Stimulated activated naive CD4-positive, alpha-beta T cell (primary cell): Measurements from ENCODE around the gene MRPS16.
"Not testable (repeated sequence)": the region's sequence is repeated elsewhere in the genome, so short reads cannot be mapped to it uniquely, and the experiment has no call there.

Source experiments
- DNase-seq, 6 experiments: peaks; one replicate each; lab custom pipeline; 2025; lab: John Stamatoyannopoulos, UW

Gene MRPS16

DNA sequence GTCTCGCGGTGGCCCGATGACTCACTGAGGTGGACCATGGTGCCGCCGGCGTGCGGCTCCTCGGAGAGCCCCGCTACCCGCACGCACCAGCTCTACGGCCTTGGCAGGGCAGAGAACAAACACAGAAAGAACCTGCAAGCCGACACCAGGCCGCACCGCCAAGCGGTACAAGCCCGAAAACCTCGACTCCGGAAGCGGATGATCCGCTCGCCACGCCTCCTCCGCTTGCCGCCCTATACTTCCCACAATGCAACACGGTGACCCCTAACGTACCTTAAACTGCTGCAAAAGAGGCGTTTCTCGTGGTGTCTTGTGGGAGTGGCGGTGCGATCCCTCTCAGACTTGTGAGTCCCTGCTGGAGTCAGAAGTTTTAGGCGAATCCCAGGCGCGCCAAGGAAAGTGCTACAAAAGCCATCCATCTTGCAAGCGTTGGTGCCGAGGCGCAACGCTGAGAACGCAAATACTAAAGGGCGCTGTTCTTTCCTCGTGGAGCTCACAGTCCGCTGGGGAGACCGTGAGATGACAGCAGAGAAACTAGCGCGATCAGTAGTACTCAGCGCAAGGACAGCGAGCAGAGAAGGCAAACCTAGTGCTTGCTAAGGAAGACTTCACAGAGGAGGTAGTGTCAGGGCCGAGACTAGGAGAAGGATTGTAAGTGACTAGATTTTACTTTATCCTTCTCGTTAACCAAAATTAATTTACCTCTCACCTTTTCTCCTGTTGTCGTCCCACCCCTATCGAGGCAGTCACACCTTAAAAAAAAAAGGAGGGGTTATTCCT is at the start of gene MRPS16:
Gene MRPS16, minus strand, starts transcription at position 200 of the 780 bp plus-strand sequence. Its CDS starts 162 bp downstream, at position 38.
- peak; percentile 88 to 93 (median 93) for DNase-seq

DNA sequence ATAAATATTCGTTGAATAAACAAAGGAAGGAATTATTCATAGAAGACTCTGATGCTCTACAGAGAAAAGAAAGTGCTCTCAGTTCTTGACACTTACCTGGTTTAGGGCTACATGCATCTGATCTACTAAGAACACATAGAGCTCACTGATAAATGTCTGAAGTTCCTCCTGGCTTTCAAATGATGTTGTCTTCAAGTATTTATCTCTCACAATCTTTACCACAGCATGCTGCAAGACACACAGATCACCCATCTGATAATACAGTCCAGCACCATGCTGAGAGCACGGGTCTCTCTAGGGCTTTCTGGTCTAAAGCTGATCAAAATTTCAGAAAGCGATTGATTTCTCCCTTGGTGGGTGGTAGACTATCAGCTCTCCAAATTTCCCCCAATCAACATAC is 44.5 kb upstream of the MRPS16 start:
- no peak for DNase-seq

DNA sequence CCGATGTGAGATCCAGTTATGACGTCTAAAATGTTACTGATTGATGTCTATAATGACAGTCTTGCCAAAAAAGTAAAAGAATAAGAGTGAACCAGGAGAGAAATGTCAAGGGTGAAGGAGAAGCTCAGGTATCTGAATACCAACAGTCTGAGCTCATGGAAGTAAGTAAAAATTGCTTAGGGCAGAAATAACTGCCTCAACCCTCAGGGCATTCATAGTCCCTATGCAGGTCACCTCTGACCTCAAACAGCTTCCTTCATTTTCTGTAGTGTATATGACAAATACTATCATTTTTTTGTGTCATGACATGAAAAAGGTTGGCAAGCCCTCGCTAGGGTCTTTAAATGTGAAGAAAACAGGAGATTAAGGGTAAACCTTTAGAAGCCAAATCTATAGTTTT is 41.0 kb upstream of the MRPS16 start:
- DNase-seq = no peak

DNA sequence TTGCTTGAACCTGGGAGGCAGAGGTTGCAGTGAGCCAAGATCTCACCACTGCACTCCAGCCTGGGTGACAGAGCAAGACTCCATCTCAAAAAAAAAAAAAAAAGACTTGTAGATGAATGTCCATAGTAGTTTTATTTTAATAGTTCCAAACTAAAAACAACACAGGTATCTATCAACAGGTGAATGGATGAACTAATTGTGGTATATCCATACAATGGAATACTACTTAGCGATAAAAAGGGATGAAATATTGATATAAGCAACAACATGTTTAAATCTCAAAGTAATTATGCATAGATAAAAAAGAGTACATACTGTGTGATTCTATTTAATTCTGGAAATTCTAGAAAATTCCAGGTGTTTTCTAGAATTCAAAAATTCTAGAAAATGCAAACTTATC is 37.5 kb upstream of the MRPS16 start:
- DNase-seq = no peak

DNA sequence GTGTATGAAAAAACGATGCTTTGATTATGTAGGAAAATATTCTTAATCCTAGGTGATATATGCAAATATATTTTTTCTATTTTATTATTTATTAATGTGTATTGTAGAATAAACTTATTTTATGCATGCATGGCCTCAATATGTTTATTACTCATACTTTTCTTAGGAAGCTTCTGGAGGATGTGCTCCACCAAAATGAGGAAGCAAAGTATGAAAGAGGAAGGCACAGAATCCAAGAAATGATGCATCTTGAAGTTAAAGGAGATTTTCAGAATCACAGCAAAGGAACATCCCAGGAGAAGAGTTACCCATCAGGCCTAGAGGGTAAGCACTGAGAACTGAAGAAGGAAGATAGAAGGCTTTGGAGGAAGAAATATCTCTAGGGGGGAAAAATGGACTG is 35.0 kb upstream of the MRPS16 start:
- DNase-seq = no peak

DNA sequence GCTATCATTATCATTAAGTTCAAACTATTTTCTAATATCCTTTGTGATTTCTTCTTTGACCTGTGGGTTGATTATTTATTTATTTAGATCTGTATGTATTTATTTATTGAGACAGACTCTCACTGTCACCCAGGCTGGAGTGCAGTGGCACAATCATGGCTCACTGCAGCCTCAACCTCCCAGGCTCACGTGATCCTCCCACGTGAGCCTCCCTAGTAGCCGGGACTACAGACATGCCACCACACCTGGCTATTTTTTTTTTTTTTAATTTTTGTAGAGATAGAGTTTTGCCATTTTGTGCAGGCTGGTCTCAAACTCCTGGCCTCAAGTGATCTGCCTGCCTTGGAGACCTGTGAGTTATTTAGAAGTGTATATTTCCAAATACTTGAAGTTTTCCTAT is 28.7 kb upstream of the MRPS16 start:
- DNase-seq = no peak

DNA sequence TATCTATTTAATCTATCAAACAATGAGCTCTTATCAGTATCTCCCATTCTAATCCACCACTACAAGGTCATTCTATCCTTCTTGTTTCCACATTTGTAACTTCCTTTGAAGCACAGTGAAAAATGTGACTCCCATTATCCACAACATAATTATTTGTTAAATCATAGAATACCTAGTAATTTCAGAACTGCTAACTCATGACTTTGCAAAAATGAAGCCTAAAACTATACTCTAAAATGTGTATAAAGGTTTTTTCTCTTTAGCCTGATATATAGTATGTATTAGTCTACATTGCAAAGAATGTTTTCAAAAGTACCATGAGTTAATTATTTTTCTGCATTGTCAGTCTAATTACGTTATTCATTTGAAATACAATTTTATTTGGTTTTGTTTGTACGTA is 12.0 kb upstream of the MRPS16 start:
- DNase-seq = no peak

DNA sequence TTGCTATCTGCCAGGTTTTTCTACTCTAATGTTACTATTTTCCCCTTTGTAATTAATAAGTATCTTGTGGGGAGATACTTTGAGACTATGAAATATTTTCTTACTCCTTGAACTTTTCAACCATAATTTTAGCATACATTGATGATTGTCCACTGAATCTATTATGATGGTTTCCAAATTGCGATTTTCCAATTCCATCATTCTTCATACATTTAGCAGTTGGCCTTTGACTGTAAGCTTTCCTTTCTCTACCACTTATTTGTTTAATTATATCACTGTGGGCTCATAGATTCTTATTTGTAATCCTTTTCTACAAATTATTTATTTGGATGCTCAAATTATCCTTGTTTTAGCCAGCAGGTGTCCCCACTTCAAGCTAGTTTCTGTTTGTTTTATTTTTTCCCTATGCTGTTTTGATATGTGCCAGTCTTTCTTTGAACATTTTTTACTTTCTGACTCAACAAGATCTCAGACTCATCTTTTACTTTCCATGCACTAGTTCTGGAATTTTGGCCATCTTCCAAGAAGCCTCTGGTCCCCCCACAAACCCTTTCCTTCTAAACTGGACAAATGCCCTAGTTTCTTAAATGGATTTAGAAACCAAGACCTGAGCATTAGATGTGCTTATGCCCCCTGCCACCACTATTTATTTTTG is 11.4 kb upstream of the MRPS16 start:
- no peak for DNase-seq

DNA sequence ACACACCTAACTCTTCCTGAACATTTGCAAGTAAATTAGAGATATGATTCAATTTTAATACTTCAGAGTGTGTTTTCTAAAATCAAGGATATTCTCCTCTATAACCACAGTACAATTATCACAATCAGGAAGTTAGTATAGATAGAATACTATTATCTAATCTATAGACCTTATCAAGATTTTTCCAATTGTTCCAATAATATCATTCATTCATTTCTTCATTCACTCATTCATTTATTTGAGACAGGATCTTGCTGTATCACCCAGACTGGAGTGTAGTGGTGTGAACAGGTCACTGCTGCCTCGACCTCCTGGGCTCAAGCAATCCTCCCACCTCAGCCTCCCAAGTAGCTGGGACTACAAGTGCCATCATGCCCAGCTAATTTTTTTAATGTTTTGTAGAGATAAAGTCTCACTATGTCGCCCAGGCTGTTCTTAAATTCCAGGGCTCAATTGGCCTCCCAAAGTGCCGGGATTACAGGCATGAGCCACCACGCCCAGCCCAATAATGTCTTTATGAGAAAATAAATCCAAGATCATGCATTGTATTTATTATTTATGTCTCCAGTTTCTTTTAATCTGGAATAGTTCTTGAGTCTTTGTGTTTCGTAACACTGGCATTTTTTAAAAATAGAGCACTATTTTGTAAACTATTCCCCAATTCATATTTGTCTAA is 10.6 kb upstream of the MRPS16 start:
- DNase-seq = no peak

DNA sequence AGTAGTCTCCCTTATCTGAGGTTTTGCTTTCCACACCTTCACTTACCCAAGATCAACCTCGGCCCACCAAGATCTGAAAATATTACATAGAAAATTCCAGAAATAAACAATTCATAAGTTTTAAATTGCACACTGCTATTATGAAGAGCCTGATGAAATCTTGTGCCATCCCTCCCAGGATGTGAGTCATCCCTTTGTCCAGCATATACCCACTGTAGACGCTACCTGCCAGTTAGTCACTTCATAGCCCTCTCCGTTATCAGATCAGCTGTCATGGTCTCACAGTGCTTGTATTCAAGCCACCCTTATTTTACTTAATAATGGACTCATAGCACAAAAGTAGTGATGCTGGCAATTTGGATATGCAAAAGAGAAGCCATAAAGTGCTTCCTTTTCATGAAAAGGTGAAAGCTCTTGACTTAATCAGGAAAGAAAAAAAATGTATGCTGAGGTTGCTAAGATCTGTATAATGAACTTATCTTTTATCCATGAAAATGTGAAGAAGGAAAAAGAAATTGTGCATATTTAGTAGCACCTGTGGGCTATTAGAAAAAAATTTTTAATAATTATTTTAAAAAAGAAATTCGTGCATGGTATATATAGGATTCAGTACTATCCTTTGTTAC is 9.8 kb upstream of the MRPS16 start:
- DNase-seq = no peak

DNA sequence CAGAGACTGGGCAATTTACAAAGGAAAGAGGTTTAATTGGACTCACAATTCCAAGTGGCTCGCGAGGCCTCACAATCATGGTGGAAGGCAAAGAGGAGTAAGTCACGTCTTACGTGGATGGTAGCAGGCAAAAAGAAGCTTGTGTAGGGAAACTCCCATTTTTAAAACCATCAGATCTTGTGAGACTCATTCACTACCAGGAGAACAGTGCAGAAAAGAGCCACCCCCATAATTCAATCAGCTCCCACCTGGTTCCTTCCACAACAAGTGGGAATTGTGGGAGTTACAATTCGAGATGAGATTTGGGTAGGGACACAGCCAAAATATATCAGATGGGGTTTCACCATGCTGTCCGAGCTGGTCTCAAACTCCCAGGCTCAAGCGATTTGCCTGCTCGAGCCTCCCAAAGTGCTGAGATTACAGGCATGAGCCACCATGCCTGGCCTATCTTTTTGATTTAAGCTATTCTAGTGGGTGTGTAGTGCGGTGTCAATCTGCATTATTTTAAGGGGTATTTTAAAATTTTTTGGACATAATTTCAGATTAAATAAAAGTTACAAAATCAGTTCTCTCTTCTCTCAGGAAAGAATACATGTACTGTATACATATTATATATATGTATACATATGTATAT is 9.0 kb upstream of the MRPS16 start:
- DNase-seq = no peak

DNA sequence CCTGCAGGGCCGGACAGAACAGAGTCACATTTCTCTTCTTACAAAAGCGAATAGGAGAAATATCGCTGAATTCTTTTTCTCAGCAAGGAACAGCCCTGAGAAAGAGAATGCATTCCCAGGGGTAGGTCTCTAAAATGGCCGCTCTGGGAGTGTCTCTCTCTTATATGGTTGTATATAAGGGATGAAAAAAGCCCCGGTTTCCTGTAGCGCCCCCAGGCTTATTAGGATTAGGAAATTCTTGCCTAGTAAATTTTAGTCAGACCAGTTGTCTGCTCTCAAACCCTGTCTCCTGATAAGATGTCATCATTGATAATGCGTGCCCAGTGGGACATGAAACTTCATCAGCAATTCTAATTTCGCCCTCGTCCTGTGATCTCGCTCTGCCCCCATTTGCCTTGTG is 6.2 kb upstream of the MRPS16 start:
- not testable (repeated sequence) for DNase-seq

DNA sequence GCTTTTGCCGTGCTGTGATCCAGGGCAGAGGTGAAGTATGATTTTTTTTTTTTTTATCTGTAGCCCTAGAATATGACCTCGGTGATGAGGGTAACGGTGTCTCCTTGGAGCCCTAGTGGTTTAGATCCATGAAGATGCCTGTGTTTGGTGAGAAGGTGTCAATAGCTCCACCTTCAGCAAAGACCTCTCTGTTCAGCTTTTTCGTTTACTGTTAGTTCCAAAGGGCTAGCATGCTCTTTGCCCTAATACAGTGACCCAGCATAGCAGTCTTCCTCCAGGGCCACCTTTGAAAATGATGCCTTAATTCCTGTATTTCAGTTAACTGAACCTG is 746 bp upstream of the MRPS16 start:
- peak in 1 of 6 experiments; percentile 33 for DNase-seq

DNA sequence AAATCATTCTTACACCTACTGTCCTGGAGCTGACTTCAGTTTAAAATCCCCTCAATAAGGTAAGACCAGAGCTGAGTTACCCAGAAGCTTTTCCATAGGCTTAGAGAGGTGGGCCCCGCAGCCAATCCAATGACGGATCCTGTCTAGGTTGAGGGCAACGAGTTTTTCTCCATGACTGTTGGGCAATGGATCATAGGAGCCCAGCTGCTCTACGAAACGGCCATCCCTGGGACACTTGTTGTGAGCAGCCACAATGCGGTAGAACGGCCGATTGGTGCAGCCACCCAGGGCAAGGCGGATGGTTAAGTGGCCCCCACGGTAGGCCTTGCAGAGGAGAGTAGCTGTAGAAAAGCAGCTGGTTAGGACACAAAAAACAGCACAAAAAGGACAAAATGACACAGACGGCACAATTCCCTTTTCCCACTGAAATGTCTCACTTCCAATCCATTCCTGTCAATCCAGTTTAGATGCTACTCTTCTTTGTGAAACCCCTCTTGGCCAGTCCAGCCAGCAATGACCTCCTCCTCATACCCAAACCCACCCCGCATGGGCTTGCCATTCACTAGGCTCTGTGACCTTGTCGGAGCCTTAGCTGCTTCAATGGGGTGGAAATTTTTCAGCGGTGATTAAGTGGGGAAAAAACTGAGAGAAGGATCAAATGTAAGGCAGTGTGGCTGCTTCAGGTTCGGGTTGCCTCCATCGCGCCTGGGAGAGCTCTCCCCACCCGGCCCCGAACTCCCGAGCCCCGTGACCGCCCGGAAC is 580 bp downstream of the MRPS16 start:
- no peak for DNase-seq

DNA sequence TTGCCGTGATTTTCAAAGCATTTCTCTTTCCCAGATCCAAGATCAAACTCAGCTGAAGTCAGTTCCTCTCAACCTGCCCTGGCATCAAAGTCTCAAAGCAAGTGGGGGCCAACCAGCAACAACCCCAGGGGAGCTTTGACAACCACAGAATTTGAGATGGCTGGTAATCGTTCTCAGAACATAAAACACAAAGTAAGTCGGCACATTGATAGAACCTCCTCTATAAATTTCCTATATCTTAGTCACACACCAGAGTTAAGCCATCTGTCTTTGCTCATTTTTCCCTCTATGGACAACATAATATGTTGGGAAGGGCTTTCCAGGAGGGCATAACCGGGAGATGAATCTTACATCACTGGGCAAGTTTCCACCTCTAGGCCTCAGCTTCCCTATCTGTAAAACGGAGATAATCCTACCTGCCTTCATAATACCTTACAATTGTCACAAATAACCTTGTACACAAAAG is 4.2 kb downstream of the MRPS16 start:
- no peak for DNase-seq

DNA sequence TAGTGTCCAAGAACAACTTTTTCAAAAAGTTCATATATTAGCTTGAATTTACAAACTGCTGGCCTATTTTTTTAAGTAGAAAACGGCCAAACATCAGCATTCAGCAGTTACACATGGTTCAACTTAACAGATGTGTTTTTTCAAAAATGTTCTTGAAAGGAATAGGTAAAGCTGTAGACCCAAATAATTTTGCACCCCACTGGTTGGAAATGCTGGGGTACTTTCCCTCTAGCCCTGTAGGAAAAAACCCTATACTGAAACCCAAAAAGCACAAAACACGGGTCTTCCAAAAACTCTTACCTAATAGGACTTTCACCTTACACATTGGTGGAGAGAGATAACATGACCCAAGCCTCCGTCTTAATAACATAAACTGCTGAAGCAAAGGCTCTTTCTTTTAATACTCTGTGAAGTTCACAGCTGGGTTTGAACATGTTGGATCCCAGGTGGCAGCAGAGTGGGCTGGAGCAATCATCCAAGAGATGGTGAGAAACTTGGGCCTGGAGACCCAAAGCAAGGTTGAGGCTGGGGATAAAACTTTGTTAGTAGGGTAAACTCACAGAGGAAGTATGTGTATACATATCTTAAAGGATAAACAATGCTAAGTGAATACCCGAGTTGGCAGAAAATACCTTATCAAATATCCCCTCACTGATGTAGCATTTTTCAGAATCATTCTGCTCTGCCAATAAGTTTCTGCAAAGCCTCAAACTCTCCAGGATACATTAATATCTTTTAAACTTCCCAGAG is 4.8 kb downstream of the MRPS16 start:
- DNase-seq = no peak

DNA sequence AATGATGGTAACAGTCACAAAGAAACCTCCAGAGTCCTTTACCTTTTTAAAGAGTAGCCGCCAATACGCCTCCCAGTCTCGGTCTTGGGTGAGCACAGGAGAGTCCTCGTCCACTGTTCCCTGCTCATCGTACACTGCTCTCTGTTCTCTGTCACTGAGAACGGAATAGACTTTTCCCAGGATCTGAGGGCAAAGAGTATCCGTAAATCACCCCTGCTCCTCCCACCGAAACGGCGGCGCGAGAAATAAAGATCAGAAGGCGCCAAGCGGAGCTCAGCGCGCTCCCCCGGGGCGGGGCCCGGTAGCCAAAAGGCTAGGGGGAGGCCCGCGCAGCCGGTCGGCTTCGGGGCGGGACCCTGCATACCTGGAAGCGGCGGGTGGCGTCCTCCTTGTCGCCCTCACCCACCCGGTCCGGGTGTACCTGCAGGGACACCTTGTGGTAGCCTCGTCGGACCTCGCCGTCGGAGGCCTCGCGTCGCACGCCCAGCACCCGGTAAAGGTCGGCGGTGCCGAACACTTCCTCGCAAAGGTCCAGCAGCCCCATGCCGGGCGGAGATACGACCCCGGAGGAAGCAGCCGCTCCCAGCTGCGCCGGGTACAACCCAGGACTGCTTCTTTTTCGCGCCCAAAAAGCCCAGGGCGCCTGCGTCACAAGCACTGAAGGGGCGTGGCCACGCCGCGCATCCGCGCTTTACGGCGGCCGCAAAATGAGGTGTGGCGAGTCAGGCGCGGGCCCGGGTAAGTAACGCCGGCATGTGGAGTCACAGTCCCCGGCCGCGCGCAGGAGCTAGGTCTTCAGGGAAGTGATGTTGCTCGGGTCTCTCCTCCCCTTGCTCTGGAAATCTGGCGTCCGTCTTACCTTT is 5.6 kb downstream of the MRPS16 start, which contains the start of gene DNAJC9:
Gene DNAJC9, minus strand, starts transcription at position 610 of the 863 bp plus-strand sequence. Its CDS starts 66 bp downstream, at position 544.
- peak; percentile 92 to 97 (median 95) for DNase-seq

DNA sequence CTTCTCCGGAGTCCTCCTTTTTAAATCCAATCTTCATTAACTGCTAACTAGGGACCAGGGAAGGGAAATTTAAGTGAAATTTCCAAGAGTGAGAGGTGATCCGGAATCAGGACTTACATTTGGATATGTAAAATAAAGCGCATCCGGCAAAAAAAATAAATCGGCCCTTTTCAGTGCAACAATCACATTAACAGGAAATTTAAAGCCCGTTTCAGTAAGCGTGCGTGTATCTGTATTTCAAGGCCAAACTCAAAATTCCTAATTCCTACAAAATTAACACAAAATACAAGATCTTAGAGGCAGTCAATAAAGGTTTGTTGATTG is 6.2 kb downstream of the MRPS16 start:
- no peak for DNase-seq

DNA sequence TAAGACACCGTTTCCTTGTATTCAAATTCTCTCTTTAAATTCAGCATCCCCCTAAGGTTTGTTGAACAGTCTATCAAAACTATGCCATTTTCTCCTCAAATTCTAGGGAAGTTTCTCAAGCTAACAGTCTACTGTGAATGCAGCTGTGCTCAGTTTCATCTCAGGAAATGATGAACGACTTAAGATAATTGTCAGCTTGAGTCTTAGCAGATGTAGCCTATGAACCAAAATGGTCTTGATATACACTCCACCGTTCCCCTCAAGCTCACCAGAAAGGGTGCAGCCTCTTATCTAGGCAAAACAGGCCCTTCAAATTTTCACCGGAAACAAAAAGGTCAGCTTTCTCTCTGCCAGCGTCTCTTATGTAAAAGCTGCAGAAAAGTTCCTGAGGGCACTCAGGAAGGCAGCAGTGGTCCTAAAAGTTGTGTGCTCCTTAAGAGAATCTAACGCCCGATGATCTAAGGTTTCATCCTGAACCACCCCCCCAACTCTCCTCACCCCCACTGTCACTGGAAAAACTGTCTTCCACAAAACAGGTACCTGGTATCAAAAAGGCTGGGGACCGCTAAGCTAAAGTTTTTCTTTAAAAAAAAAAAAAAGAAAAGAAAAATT is 7.5 kb downstream of the MRPS16 start:
- DNase-seq = no peak
